Activated CD8-positive, alpha-beta memory T cell treated with anti-CD3 and anti-CD28 coated beads, Interleukin-2, amount 10 ng/mL, durations not matched to agents 7 days and 5 days (primary cell): Measurements from ENCODE around the gene CTSV. TPM values are rescaled to one million over a fixed set of nuclear protein-coding genes. Genes with fewer than 3 reads are reported as not detected.
"Not testable (repeated sequence)": the region's sequence is repeated elsewhere in the genome, so short reads cannot be mapped to it uniquely, and the experiment has no call there.

Source experiments
- ATAC-seq: fragments of 150-1000 bp; cut with Tn5 transposase; one replicate; pipeline ENCODE4 v1.10.0; 2021; ENCODE audit warnings: moderate library complexity
- CTCF ChIA-PET: fragments of 350-600 bp; sonication (Branson Sonifier 250); formaldehyde crosslinking; loops from one replicate; lab custom pipeline; 2021; ENCODE audit warnings: antibody characterized with exemption; lab: Charles Lee
- DNase-seq: peaks from one replicate; pipeline ENCODE4 v3.0.0-alpha.2; 2020
- H3K27ac Mint-ChIP-seq: one replicate; pipeline ENCODE4 v1.8.0; 2021; ENCODE audit warnings: mild to moderate bottlenecking, mixed read lengths
- H3K27me3 Mint-ChIP-seq: one replicate; pipeline ENCODE4 v1.8.0; 2021; ENCODE audit warnings: mixed read lengths
- H3K36me3 Mint-ChIP-seq: one replicate; pipeline ENCODE4 v1.8.0; 2021; ENCODE audit warnings: mild to moderate bottlenecking, mixed read lengths
- H3K4me1 Mint-ChIP-seq: one replicate; pipeline ENCODE4 v1.8.0; 2021; ENCODE audit warnings: mixed read lengths
- H3K4me3 Mint-ChIP-seq: one replicate; pipeline ENCODE4 v1.8.0; 2021; ENCODE audit warnings: mild to moderate bottlenecking, moderate library complexity, mixed read lengths
- H3K9me3 Mint-ChIP-seq: one replicate; pipeline ENCODE4 v1.8.0; 2022; ENCODE audit warnings: low read depth, mixed read lengths
- total RNA-seq, 2 experiments: library from RNA; stranded (reverse); gene quantifications; one replicate each; pipeline ENCODE4 v1.2.3, GENCODE V29; 2021

CTSV gene
- under 1 TPM; 0.28 to 0.38 TPM for total RNA-seq

DNA sequence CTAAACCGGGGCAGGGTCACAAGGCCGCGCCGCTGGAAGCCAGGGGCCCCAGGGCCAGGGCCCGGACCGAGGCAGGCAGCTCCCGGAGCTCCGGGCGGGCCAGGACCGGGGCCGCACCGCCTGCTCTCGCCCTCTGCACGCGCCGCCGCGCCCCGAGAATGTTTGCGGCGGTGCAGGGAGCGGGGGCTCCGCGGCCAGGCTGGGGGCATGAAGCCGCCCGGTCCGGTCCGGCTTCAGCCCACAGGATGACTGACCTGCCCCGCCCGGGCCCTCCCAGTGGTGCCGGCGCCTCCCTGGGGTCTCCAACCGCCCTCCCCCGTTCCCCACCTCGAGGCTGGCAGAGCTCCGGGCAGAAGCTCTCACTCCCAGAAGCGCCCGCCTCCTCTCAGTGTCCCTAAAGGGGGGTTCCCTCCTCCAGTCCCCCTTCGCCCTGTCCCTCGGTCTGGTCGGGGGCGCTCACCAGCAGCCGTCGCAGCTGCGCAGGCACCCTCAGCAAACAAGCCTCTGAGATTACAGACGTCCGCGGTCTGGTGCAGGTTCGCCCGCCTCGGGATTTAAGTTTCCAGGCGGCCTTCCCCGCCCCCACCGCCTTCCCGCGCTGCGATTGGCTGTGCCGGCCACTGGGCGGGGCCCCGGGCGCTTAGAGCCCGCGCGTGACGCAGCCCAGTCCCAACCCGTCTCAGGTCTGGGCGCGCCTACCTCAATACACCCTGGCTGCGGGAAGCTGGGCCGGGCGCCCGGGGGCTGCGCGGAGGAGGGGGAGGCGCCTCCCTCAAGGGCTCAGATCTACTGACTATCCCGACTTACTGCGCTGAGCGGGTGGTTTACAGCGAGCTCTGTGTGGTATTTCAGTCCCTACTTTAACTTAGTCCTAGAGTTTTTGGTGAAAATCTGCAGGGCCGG lies at the start of gene CTSV:
TSS of gene CTSV (minus strand) at position 532 of the 903 bp plus-strand sequence. CDS start 1,099 bp downstream, outside the sequence.
- no peaks in the 10 kb centered on the region for H3K9me3 Mint-ChIP-seq
- no peaks in the 10 kb centered on the region for H3K36me3 Mint-ChIP-seq
- DNase-seq (peak; percentile 82), ATAC-seq (peak; percentile 99)
- H3K4me1 Mint-ChIP-seq: peaks cover 5% of the 10 kb centered on the region
- H3K27ac Mint-ChIP-seq: no peak within 1 kb of the TSS
- H3K4me3 Mint-ChIP-seq: peak within 1 kb of the TSS; percentile 72
- CTCF ChIA-PET: interaction anchor here (0.8 to 1.2 kb wide), 2 partner anchors 164 to 183 kb away, joined by 3 read pairs; no protein-coding TSS in a partner anchor
- H3K27me3 Mint-ChIP-seq: peaks cover 55% of the 10 kb centered on the region

DNA sequence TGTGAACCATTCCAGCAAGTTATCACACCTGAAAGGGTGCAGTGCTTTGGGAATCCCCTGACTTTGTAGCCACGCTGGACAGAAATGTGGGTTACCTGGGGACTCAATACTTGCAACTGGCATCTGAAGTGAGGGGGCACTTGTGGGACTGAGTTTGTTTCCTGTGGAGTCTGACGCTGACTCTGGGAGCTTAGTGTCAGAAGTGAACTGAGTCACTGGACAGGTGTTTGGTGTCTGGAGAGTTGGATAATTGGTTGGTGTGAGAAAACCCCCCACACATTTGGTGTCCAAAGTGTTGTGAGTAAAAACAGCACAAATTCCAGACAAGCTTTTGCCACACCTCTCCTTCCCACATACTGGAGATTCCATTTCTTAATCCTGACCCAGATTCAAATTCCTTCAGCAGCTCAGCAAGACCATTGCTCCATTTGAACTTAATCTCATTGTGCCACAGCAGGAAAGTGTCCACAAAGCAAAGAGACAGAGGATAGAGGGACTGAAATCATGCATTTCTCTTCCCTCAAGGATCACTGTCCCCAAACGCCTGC lies 48.8 kb upstream of the CTSV start:
- H3K4me3 Mint-ChIP-seq, H3K36me3 Mint-ChIP-seq, DNase-seq, H3K4me1 Mint-ChIP-seq, H3K9me3 Mint-ChIP-seq, H3K27ac Mint-ChIP-seq, CTCF ChIA-PET, ATAC-seq: not testable (repeated sequence)
- peaks cover 61% of the 10 kb centered on the region for H3K27me3 Mint-ChIP-seq

DNA sequence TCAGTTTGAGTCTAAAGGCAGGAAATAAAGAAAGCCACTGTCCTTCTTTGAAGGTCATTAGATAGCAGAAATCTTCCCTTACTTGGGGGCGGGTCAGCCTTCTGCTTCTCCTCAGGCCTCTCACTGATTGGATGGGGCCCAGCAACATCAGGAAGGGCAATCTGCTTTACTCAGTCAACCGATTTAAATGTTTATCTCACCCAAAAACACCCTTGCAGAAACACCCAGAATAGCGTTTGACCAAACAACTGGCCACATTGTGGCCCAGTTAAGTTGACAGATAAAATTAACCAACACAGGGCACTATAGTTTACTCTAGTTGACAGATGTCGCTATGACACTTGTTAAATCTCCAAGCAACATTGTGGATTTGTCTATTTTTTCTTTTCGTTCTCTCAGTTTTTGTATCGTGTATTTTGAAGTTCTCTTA lies 45.6 kb upstream of the CTSV start:
- ATAC-seq, DNase-seq, H3K4me1 Mint-ChIP-seq, H3K27ac Mint-ChIP-seq, CTCF ChIA-PET, H3K36me3 Mint-ChIP-seq, H3K4me3 Mint-ChIP-seq, H3K9me3 Mint-ChIP-seq: not testable (repeated sequence)
- H3K27me3 Mint-ChIP-seq: peaks cover 65% of the 10 kb centered on the region

DNA sequence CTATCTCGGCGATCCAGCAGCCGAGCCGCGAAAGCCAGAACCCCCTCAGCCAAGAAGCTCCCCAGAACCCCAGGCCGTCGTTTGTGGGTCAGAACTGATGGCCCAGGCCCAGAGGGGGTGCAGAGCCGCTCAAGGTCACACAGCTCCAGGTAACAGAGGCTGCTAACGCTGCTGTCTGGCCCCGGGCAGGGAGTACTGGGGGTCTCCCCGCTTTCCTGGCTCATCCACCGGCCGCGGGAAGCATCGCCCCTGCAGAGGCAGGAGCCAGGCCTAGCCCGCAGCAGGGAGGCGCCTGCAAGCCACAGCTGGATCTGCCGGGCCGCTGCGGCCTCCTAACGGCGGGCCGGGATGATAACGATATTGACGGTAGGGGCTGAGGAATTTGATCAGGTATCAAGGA lies 39.4 kb upstream of the CTSV start:
- H3K36me3 Mint-ChIP-seq: no peaks in the 10 kb centered on the region
- no peak overlapping the region for H3K4me3 Mint-ChIP-seq
- CTCF ChIA-PET: no interaction called here
- H3K4me1 Mint-ChIP-seq: no peaks in the 10 kb centered on the region
- ATAC-seq (no peak), DNase-seq (no peak)
- no peak overlapping the region for H3K27ac Mint-ChIP-seq
- H3K27me3 Mint-ChIP-seq: peaks cover 71% of the 10 kb centered on the region
- H3K9me3 Mint-ChIP-seq: no peaks in the 10 kb centered on the region

DNA sequence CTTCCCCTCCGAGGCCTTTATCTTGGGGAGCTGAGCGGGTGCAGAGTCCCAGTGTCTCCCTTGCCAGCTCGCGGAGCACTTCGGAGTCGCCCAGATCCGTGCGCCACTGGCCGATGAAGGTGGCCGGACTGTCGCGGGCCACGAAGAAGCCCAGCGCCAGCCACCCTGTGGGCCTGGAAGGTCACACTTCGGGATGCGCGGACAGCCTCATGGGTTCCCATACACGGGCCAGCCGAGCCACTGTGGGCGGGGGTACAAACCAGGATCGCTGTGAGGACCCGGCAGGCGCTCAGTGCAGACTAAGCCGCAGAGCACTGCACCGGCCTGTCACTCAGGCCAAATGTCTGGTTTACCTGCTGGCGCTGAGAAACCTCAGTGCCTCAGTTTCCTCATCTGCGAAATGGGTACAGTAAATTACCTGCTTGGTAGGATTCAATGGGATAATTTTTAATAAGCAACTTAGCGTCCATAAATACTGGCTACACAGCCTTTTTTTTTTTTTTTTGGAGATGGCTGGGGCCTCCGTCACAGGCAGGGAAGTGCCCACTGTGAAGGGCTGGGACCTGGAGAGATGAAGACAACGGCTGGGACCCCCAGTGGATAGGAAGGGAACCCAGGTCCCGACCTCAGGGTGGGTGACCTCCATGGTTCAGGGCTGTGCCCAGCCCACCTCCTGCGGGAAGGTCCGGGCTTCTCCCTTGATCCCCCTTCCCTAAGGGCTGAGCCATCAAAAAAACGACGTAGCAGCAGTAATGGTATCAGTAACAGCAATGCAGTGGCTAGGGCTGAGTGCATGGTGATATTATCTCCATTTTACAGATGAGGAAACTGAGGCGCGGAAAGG lies 38.7 kb upstream of the CTSV start:
- H3K27me3 Mint-ChIP-seq: peaks cover 72% of the 10 kb centered on the region
- ATAC-seq (no peak), DNase-seq (no peak)
- H3K36me3 Mint-ChIP-seq: no peaks in the 10 kb centered on the region
- no peak overlapping the region for H3K27ac Mint-ChIP-seq
- no peak overlapping the region for H3K4me3 Mint-ChIP-seq
- CTCF ChIA-PET: no interaction called here
- no peaks in the 10 kb centered on the region for H3K4me1 Mint-ChIP-seq
- no peaks in the 10 kb centered on the region for H3K9me3 Mint-ChIP-seq

DNA sequence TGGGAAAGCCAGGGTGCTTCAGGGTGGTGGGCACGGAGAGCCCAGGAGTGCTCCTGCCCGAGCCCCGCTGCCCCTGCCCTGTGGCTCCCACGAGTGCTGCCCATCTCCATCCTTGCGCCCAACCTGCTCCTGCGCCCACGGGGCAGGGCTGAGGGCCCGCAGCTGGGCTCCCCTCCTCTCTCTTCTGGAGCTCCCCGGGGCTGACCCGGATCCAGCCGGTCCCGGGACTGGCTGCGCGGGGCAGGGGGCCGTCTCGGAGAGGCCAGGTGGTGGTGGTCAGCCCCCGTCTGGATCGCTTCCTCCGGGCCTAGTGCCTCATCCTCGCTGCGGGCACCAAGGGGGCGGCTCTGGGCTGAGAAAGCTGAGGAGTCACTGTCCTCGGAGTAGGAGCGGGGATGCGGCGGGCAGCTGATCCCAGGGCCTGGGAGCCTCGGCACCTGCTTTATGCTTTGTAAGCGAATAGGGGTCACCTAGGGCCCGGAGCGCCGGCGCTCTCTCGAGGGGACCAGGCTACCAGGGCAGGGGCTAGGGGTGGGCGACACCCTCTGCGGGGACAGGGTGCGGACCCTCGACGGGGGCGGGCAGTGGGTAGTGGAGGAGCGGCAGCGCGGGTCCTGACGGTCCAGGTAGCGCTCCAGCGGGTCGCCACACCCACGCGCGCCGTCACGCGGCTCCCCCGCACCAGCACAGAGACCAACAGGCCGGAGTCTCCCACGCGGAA lies 37.9 kb upstream of the CTSV start:
- DNase-seq, H3K9me3 Mint-ChIP-seq, H3K36me3 Mint-ChIP-seq, H3K27ac Mint-ChIP-seq, ATAC-seq, H3K4me1 Mint-ChIP-seq, CTCF ChIA-PET, H3K4me3 Mint-ChIP-seq: not testable (repeated sequence)
- peaks cover 72% of the 10 kb centered on the region for H3K27me3 Mint-ChIP-seq

DNA sequence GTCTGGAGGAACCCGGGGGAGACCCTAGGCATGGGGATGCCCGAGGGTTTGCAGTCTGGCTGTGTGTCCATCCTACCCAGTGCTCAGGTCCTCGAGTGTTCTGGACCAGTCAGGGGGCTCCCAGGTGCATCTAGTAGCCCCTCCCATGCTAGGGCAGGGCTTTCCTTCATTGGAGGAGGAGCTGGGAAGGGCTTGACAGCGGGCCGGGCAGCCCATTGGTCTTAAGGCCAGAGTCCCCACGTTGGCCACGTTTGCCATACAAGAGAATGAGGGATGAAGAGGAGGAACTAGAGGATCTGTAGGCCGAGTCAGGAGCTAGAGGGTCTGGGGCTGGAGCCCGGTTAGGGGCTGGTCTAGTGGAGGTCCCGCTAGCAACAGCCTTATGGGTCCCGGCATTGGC lies 37.3 kb upstream of the CTSV start:
- Mint-ChIP-seq H3K4me3 (no peak overlapping the region), H3K27ac (no peak overlapping the region), H3K4me1 (no peaks in the 10 kb centered on the region), H3K36me3 (no peaks in the 10 kb centered on the region), H3K27me3 (peaks cover 73% of the 10 kb centered on the region), H3K9me3 (no peaks in the 10 kb centered on the region)
- CTCF ChIA-PET: no interaction called here
- ATAC-seq: no peak
- DNase-seq: no peak

DNA sequence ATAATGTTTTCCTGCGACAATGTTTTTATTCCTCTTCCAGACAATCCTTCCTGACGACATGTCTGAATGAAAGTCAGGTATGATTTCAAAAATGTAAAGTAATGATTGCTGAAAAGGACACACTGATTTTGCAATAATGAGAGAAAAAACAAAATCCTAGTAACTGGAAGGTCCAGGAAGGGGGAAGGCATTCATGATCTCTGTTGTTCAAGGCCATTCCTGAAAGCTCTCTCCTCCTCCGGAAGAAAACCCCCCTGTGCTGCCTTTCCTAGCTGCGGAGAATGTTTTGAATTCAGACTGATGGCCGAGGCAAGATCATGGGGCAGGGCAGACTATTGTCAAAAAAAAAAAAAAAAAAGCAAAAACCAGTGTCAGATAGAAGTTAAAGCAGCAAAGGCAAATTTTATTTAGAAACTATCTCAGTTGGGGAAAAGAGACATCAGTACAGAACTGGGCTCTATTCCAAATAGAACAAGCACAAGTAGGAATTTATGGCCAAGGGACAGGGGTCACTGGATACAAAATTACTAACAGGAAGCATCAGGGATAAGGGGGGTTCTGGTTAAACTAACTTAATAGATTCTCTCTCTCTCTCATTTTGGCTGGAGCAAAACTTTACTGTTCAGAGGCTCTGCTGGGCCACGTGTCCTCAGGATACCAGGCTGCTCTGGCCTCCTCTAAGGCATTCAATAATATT lies 36.5 kb upstream of the CTSV start:
- peaks cover 66% of the 10 kb centered on the region for H3K27me3 Mint-ChIP-seq
- CTCF ChIA-PET: no interaction called here
- no peaks in the 10 kb centered on the region for H3K9me3 Mint-ChIP-seq
- DNase-seq: no peak
- no peaks in the 10 kb centered on the region for H3K36me3 Mint-ChIP-seq
- H3K27ac Mint-ChIP-seq: no peak overlapping the region
- H3K4me3 Mint-ChIP-seq: no peak overlapping the region
- H3K4me1 Mint-ChIP-seq: no peaks in the 10 kb centered on the region
- no peak for ATAC-seq

DNA sequence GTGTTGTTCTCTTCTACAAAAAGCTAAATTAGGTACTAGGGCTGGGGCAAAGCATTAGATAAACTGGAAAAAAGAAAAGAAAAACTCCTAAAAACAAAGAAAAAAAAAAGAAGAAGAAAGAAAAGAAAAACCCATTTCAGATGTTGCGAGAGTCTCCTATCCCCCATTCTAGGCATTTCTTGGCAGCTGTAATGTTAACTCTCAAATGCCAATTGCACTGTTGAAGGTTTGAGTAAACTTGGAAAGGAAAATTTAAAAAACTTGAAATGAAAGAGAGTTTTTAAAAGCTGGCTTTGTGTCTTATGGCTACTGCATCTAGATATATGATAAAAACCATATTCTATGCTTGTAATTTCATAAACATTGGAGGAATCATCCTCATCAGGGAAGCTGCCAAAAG lies 34.6 kb upstream of the CTSV start:
- no peaks in the 10 kb centered on the region for H3K4me1 Mint-ChIP-seq
- CTCF ChIA-PET: no interaction called here
- H3K9me3 Mint-ChIP-seq: no peaks in the 10 kb centered on the region
- ATAC-seq: no peak
- no peak for DNase-seq
- no peak overlapping the region for H3K27ac Mint-ChIP-seq
- H3K4me3 Mint-ChIP-seq: no peak overlapping the region
- peaks cover 57% of the 10 kb centered on the region for H3K27me3 Mint-ChIP-seq
- no peaks in the 10 kb centered on the region for H3K36me3 Mint-ChIP-seq

DNA sequence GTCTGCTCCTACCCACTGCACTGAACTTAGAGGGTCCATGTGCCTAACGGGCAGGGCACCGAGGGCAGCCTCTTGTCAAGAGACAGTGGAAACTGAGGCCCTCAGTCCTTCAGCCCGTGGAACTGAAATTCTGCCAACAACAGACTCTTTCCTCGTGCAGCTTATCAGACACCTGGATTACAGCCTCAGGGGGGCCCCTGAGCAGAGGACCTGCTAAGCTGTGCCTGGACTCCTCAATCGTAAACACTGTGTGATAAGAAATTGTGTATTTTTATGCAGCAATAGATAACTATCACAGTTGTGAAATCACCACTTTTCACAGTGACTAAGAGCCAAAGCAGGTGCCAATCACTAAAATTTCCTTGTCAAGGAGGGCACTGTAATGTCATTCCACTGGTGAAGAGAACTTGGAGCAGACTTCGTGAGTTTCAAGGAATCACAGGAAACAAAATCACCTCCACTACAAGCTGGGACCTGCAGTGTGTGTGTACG lies 33.4 kb upstream of the CTSV start:
- Mint-ChIP-seq H3K27ac (no peak overlapping the region), H3K9me3 (no peaks in the 10 kb centered on the region), H3K36me3 (no peaks in the 10 kb centered on the region), H3K27me3 (peaks cover 49% of the 10 kb centered on the region), H3K4me1 (no peaks in the 10 kb centered on the region), H3K4me3 (no peak overlapping the region)
- CTCF ChIA-PET: no interaction called here
- DNase-seq (no peak), ATAC-seq (no peak)

DNA sequence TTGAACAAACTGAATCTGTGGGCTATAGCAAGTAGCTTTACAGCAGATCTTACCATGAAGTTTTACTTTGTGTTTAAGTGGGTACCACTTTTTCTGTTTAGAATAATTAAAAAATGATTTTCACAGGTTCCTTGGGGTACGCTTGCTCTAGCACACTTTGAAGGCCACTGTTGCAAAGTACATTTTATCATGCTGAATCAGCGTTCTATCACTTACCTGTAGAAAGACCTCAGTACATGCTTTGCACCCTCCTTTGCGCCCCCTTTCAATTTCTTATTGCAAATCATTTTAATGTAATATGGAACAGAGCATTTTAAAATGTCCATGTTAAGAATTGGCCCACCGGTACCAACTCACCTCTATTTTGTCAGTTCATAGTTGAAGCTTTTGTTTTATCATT lies 31.4 kb upstream of the CTSV start:
- H3K9me3 Mint-ChIP-seq, H3K36me3 Mint-ChIP-seq, CTCF ChIA-PET, H3K4me1 Mint-ChIP-seq, DNase-seq, ATAC-seq, H3K4me3 Mint-ChIP-seq, H3K27ac Mint-ChIP-seq: not testable (repeated sequence)
- H3K27me3 Mint-ChIP-seq: peaks cover 36% of the 10 kb centered on the region

DNA sequence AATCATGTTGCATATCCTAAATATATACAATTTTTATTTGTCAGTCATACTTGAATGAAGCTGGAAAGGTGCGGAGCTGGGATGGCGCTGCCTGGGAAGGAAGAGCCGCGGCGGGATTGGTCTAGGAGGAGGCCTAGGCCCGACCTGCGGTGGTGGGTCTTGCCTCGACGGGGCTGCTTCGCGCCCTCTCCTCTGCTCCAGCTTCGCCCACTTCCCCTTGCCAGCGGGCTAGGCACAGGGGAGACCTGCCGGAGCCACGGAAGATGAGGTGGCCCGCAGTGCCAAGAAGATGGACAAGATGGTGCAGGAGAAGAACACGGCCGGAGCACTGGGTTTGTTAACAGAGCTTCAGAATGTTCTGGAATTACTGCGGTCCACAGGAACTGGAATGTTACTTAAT lies 28.5 kb upstream of the CTSV start:
- CTCF ChIA-PET: no interaction called here
- H3K4me1 Mint-ChIP-seq: no peaks in the 10 kb centered on the region
- ATAC-seq (no peak), DNase-seq (no peak)
- H3K36me3 Mint-ChIP-seq: peaks cover 5% of the 10 kb centered on the region
- H3K27me3 Mint-ChIP-seq: peaks cover 14% of the 10 kb centered on the region
- H3K27ac Mint-ChIP-seq: no peak overlapping the region
- H3K4me3 Mint-ChIP-seq: no peak overlapping the region
- H3K9me3 Mint-ChIP-seq: peaks cover 9% of the 10 kb centered on the region
